ENCODE data around the gene KCNN4.

Gene KCNN4

DNA sequence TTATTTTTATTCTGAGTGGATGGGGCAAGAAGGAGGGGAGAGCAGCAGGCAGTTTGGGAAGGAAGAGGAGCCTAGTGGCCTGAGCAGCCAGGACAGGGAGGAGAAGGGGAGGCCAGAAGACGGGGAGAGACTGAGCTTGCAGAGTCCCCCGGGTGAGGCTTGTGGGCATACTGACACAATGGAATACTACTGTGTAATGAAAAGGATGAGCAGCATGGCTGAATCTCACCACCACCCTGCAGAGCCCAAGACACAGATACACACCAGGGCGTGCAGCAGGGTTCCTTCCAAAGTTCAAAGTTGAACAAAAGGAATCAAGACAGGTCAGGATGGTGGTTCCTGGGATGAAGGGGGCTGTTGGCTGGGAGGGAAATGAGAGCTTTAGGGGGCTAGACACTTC, 18.0 kb downstream of the KCNN4 start:
- TF ChIP-seq, protein P1, sequence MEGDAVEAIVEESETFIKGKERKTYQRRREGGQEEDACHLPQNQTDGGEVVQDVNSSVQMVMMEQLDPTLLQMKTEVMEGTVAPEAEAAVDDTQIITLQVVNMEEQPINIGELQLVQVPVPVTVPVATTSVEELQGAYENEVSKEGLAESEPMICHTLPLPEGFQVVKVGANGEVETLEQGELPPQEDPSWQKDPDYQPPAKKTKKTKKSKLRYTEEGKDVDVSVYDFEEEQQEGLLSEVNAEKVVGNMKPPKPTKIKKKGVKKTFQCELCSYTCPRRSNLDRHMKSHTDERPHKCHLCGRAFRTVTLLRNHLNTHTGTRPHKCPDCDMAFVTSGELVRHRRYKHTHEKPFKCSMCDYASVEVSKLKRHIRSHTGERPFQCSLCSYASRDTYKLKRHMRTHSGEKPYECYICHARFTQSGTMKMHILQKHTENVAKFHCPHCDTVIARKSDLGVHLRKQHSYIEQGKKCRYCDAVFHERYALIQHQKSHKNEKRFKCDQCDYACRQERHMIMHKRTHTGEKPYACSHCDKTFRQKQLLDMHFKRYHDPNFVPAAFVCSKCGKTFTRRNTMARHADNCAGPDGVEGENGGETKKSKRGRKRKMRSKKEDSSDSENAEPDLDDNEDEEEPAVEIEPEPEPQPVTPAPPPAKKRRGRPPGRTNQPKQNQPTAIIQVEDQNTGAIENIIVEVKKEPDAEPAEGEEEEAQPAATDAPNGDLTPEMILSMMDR (IDR thresholded peaks at IDR 0.05; ENCODE audit: extremely low read depth, missing control alignments) = no peak
- DNase-seq (ENCODE audit: low spot score) = no peak

DNA sequence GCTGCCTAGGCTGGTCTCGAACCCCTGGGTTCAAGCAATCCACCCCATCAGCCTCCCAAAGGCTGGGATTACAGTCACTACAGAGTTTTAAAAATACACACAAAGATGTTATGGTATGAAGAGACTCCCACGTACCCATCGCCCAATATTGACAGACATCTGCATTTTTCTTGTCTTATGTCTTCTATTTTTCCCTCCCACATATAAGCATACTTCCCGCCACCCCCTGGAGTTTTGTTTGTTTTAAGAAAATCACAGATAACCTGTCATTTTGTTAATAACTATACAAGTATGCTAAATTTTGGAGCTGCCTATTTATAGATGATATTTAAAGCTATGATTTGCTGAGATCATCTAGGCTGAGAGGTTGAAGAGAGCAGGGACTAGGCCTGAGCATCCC, 19.8 kb downstream of the KCNN4 start:
- no peak for DNase-seq (ENCODE audit: low spot score)
- TF ChIP-seq, protein P1 (IDR thresholded peaks at IDR 0.05; ENCODE audit: extremely low read depth, missing control alignments) = no peak

DNA sequence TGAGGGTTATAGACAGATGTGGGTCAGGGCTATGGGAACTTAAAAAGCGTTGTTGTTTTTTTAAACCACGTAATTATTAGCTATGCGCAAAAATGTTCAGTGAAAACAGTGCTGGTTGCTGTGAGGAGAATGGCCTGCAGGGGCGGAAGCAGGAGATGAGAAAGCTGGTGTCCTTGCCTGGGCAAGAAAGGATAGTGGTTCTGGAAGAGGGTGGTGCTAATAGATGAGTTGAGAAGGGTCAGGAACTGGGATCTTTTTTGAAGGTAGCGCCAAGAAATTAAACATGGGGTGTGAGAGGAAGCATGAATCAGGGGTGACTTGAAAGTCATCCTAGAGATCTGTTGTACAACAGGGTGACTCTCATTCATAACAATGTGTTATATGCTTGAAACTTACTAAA, 21.3 kb downstream of the KCNN4 start:
- TF ChIP-seq, protein P1 (IDR thresholded peaks at IDR 0.05; ENCODE audit: extremely low read depth, missing control alignments) = no peak
- DNase-seq (ENCODE audit: low spot score) = no peak

DNA sequence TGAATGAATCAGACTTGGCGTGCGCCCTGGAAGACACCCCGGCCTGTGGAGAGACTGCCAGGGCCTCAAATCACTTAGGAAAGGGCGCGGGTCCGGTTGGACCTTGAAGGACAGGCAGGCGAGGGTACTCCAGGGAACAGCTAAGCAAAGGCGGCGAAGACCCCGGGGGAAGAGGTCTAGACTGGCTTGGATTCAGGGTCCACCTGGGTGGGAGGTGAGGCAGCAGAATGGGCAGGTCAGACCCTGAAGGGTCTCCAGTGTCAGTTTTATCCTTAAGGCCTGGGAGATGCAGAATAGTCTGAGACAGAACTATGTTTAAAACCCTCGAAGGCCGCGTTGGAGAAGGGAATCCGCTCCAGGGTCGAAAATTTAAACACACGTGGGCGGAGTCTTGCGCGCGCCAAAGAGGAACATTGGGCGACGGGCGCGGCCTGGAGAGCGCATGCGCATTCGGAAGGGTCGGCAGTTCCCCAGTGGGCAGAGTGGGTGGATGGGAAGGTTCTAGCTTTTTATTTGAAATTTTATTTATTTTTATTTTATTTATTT, 25.4 kb downstream of the KCNN4 start:
- DNase-seq (ENCODE audit: low spot score) = peak; percentile 82
- TF ChIP-seq, protein P1 (IDR thresholded peaks at IDR 0.05; ENCODE audit: extremely low read depth, missing control alignments) = no peak

DNA sequence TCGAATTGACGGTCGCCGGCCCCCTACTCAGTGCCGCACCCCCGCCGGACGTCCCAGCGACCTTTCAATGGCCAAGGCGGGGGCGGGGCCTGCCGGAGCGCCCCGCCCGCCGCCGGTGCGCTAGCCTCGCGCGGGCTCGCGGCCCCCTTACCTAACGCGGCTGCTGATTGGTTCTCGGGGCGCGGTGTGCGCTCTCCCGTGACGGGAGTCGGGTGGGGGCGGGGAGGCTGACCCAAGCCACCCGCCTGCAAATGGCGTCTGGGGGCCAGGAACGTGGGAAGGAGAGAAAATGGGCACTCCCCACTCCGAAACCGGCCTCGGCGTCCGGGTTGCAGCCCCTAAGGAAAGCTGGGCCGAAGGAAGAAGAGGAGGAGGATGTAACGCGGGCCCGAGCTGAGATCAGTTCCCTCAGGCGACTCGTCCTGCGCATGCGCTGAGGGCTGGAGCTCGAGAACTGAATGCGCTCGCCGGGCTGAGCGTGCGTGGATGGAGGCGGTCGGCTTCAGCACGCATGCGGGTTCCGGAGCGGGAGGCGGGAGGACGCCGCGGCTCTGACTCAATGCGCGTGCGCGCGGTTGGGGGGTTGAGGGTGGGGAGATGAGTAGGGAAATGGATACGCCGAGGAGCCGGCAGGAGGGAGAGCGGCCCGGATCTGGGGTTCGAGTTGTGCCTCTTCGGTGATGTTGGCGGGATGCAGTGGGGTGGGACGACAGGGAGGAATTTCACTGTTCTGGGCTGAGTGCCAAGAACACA, 26.1 kb downstream of the KCNN4 start, which contains the start of gene SMG9:
Gene SMG9, minus strand, starts transcription at position 460 of the 753 bp plus-strand sequence. CDS start 4,221 bp downstream, outside the sequence.
- TF ChIP-seq, protein P1 (IDR thresholded peaks at IDR 0.05; ENCODE audit: extremely low read depth, missing control alignments) = no peak
- DNase-seq (ENCODE audit: low spot score) = peak; percentile 92

DNA sequence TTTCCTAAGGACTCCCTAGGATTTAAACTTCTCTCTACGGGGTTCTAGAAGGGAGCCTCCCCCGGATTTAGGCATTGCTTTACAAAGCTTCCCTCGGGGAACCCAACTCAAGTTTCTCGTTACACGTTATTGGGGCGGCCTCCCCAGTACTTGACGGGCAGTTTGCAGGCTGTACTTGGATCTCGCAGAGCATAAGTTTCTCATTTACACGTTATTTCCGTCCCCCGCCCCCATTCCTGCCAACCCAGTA, 26.6 kb downstream of the KCNN4 start:
- DNase-seq (ENCODE audit: low spot score) = no peak
- TF ChIP-seq, protein P1 (IDR thresholded peaks at IDR 0.05; ENCODE audit: extremely low read depth, missing control alignments) = no peak

DNA sequence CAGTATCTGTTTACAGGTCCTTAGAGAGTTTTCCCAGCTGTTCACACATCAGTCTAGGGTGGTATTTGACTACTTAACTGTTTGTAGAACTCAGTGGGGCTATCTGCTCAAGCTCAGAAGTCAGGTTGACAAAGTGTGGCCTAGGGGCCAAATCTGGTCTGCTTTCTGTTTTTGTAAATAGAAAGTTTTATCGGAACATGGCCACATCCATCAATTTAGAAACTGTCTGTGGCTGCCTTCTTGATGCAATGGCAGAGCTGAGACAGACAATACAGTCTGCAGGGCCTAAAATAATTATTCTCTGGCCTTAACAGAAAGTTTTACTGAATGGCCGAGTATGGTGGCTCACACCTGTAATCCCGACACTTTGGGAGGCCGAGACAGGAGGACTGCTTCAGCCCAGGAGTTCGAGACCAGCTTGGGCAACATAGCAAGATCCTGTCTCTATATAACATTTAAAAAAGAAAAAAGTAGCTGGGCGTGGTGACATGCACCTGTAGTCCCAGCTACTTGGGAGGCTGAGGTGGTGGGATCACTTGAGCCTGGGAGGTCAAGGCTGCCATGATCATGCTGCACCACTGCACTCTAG, 28.4 kb downstream of the KCNN4 start:
- TF ChIP-seq, protein P1 (IDR thresholded peaks at IDR 0.05; ENCODE audit: extremely low read depth, missing control alignments) = no peak
- no peak for DNase-seq (ENCODE audit: low spot score)

All from GM20000 (cell line).